Measurements from ENCODE around the gene CHD3.

The CHD3 gene

DNA sequence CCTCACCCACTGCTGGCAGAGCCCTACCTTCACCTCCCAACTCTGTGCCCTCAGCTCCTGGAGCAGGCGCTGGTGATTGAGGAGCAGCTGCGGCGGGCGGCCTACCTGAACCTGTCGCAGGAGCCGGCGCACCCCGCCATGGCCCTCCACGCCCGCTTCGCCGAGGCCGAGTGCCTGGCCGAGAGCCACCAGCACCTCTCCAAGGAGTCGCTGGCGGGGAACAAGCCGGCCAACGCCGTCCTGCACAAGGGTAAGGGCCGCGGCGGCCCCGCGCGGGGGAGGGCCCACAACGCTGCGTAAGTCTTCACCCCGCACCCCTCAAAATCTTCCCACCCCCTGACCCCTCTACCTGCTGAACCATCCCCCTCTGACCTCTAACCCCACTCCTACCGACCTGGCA is 20.5 kb downstream of the CHD3 start:
- no peak overlapping the region for H3K27ac Mint-ChIP-seq
- no peak for ATAC-seq (replicated peaks)
- H3K9me3 Mint-ChIP-seq: no peaks in the 10 kb centered on the region
- DNase-seq: no peak
- H3K4me3 Mint-ChIP-seq: no peak overlapping the region
- H3K27me3 Mint-ChIP-seq: no peaks in the 10 kb centered on the region
- H3K4me1 Mint-ChIP-seq (ENCODE audit: low read depth in 2 of 2): peaks cover 0 to 4% of the 10 kb centered on the region in 2 donors
- peaks cover 51% of the 10 kb centered on the region for H3K36me3 Mint-ChIP-seq (ENCODE audit: insufficient read depth)

DNA sequence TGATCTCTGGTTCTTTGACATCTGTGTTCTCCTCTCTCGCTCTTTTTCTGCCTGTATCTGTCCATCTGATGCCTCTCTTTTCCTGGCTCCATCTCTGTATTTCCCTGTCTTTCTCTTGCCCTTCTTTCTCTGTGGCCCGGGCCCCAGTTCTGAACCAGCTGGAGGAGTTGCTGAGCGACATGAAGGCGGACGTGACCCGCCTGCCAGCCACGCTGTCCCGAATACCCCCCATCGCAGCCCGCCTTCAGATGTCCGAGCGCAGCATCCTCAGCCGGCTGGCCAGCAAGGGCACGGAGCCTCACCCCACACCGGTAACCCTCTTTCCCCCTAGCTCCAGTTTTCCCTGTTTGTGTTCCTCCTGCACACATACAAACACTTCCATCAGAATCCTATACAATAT is 21.7 kb downstream of the CHD3 start:
- ATAC-seq (replicated peaks) (no peak), DNase-seq (no peak)
- H3K36me3 Mint-ChIP-seq (ENCODE audit: insufficient read depth): peaks cover 39% of the 10 kb centered on the region
- peaks cover 7 to 10% of the 10 kb centered on the region in 2 donors for H3K4me1 Mint-ChIP-seq (ENCODE audit: low read depth in 2 of 2)
- H3K9me3 Mint-ChIP-seq: no peaks in the 10 kb centered on the region
- H3K27ac Mint-ChIP-seq: peak overlapping the region in 1 of 2 donors; percentile 83
- H3K27me3 Mint-ChIP-seq: no peaks in the 10 kb centered on the region
- no peak overlapping the region for H3K4me3 Mint-ChIP-seq

DNA sequence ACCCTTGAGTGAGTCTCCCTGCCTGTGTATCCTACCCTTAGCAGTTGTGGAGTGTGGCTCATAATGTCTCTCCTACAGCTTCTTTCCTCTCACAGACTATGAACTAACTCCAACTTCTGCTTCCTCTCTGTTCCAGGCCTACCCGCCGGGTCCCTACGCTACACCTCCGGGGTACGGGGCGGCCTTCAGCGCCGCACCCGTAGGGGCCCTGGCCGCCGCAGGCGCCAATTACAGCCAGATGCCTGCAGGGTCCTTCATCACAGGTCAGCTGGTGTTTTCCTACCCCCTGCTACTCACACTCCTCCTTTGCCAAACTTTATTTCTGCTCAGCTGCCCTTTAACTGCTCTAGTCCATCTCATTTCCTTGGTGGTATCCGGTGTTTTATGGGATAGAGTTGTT is 22.1 kb downstream of the CHD3 start:
- Mint-ChIP-seq H3K4me3 (no peak overlapping the region), H3K27me3 (no peaks in the 10 kb centered on the region), H3K27ac (peak overlapping the region in 1 of 2 donors; percentile 83), H3K4me1 (ENCODE audit: low read depth in 2 of 2) (peaks cover 11 to 13% of the 10 kb centered on the region in 2 donors), H3K9me3 (no peaks in the 10 kb centered on the region), H3K36me3 (ENCODE audit: insufficient read depth) (peaks cover 35% of the 10 kb centered on the region)
- DNase-seq (no peak), ATAC-seq (replicated peaks) (no peak)

DNA sequence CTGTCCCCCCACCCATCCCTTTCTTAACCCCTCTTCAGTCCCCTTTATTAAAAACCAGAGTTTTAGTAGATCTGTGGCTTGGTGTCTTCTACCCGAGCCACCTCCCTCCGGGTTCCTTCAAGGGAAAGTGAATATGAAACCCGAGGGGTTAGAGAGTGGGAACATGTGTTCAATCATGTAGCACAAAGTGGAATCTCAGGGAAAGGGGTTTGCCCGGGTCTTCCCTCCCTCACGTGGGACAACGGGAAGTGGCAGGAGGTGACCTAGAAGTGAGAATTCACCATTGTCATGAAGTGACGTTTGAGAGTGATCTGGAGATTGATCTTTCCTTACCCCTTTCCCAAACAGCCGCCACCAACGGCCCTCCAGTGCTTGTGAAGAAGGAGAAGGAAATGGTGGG is 22.5 kb downstream of the CHD3 start:
- no peaks in the 10 kb centered on the region for H3K27me3 Mint-ChIP-seq
- H3K36me3 Mint-ChIP-seq (ENCODE audit: insufficient read depth): peaks cover 31% of the 10 kb centered on the region
- DNase-seq (no peak), ATAC-seq (replicated peaks) (no peak)
- H3K9me3 Mint-ChIP-seq: no peaks in the 10 kb centered on the region
- H3K4me1 Mint-ChIP-seq (ENCODE audit: low read depth in 2 of 2): peaks cover 11 to 13% of the 10 kb centered on the region in 2 donors
- H3K4me3 Mint-ChIP-seq: no peak overlapping the region
- no peak overlapping the region for H3K27ac Mint-ChIP-seq

DNA sequence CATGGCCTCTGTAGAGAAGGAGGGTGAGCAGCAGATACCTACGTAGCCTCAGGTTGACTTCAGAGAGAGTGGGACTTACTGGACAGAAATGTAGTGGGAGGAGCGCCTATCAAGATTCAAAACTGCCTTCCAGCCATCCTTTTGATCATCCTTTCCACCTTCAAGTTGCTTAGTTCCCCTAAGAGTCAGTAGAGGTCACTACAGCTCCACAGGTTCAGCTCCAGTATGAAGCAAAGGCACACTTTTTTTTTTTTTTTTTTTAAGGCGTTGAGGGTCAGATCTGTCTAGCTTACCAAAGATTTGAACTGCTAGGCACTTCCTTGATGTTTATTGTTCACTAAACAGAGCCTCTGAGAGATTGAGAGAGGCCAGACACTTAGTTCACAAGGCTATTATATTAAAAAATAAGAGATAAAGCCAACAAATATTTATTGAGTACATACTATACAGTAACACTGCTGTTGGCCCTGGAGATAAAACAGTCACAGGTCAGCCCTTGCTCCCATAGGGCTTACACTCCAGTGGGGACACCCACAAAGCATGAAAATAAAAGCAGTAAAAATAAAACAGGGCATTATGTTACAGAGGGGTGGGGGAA is 24.4 kb downstream of the CHD3 start:
- Mint-ChIP-seq H3K4me1 (ENCODE audit: low read depth in 2 of 2) (peaks cover 18 to 20% of the 10 kb centered on the region in 2 donors), H3K36me3 (ENCODE audit: insufficient read depth) (peaks cover 22% of the 10 kb centered on the region), H3K27ac (peak overlapping the region; percentile 44), H3K4me3 (no peak overlapping the region), H3K27me3 (no peaks in the 10 kb centered on the region), H3K9me3 (no peaks in the 10 kb centered on the region)
- ATAC-seq (replicated peaks) (peak; percentile 27), DNase-seq (peak; percentile 44 to 47 (median 45))

DNA sequence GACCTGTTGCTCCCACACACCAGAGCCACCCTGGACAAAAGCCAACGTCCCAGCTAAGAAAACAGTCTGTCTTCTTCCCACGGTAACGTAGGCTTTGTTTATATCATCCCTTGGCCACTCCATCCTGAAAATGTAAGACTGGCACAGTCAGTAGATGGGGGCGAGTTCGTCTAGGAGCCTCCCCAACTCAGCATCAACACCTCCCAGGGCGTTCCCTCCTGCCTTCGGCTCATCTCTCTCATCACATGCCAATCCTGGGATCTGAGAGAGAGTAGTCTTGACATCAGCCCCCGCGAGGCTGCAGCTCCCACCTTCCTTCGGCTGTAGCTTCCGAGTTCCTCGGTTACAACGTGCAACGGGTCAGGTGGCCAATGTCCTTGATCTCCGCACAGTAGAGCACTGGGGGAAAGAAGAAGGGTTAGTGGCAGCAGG is 26.6 kb downstream of the CHD3 start:
- peak; percentile 40 for ATAC-seq (replicated peaks)
- H3K4me3 Mint-ChIP-seq: peak overlapping the region; percentile 86 to 88
- H3K27ac Mint-ChIP-seq: peak overlapping the region; percentile 31 to 89
- H3K9me3 Mint-ChIP-seq: no peaks in the 10 kb centered on the region
- no peaks in the 10 kb centered on the region for H3K27me3 Mint-ChIP-seq
- H3K36me3 Mint-ChIP-seq (ENCODE audit: insufficient read depth): peaks cover 13% of the 10 kb centered on the region
- peaks cover 18 to 20% of the 10 kb centered on the region in 2 donors for H3K4me1 Mint-ChIP-seq (ENCODE audit: low read depth in 2 of 2)
- no peak for DNase-seq

DNA sequence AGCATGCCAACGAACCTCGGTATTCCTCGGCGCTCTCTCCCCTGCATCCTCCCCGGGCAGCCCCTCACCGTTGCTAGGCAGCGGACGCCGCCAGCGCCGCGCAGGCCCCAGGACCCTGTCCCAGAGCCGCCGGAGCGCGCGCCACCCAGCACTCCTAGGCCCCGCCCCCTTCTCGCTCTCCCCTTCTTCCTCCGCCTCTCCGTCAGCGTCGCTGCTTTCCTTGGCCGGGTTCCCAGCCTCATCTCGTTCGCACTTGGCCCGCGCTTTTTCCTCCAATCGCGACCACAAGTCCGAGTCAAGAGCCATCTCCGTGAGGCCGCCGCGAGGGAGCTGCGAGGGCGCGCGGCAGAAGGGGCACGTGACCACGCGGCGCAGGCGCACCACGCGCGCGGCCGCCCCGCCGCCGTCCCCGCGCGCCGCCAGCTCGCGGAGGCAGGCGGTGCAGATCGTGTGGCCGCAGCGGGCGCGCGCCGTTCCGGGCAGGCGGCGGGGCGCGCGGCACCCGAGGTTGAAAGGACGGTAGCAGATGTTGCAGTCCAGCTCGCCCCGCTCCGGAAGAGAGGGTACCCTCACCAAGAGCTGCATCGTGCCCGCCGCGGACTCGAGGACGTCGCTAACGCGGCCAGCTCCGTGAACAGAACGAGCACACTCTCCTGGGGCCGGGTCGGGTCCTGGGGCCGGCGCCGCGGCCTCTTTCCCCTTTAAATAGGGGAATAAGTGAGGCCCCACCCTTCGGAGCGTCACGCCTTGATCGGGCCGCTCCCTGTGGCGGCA is 27.2 kb downstream of the CHD3 start, which contains the start of gene RNF227:
Gene RNF227, minus strand, starts transcription at position 679 of the 774 bp plus-strand sequence. Its CDS starts 94 bp downstream, at position 585.
- H3K36me3 Mint-ChIP-seq (ENCODE audit: insufficient read depth): peaks cover 8% of the 10 kb centered on the region
- peak within 1 kb of the TSS; percentile 80 to 89 for H3K27ac Mint-ChIP-seq
- peaks cover 18 to 20% of the 10 kb centered on the region in 2 donors for H3K4me1 Mint-ChIP-seq (ENCODE audit: low read depth in 2 of 2)
- DNase-seq (peak; percentile 77 to 78 (median 78)), ATAC-seq (replicated peaks) (peak; percentile 79)
- H3K27me3 Mint-ChIP-seq: no peaks in the 10 kb centered on the region
- H3K4me3 Mint-ChIP-seq: peak within 1 kb of the TSS; percentile 86 to 88
- no peaks in the 10 kb centered on the region for H3K9me3 Mint-ChIP-seq

DNA sequence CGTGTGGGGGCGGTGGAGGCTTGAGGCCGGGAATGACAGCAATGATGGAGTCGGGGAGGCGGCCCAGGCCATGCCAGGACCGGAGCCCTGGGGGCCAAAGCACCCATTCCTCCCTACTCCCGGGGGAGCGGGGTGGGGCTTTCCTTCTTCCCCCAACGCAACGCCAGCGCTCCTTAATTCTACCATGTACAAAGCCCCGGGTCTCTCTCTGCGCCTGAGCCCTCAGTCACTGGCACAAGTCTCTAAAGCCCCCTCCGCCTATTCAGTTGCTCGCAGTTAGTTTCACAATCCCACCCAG is 27.7 kb downstream of the CHD3 start:
- peak overlapping the region; percentile 80 to 89 for H3K27ac Mint-ChIP-seq
- no peaks in the 10 kb centered on the region for H3K9me3 Mint-ChIP-seq
- ATAC-seq (replicated peaks) (no peak), DNase-seq (no peak)
- H3K36me3 Mint-ChIP-seq (ENCODE audit: insufficient read depth): peaks cover 4% of the 10 kb centered on the region
- no peaks in the 10 kb centered on the region for H3K27me3 Mint-ChIP-seq
- H3K4me3 Mint-ChIP-seq: peak overlapping the region; percentile 86 to 88
- H3K4me1 Mint-ChIP-seq (ENCODE audit: low read depth in 2 of 2): peaks cover 18 to 20% of the 10 kb centered on the region in 2 donors

DNA sequence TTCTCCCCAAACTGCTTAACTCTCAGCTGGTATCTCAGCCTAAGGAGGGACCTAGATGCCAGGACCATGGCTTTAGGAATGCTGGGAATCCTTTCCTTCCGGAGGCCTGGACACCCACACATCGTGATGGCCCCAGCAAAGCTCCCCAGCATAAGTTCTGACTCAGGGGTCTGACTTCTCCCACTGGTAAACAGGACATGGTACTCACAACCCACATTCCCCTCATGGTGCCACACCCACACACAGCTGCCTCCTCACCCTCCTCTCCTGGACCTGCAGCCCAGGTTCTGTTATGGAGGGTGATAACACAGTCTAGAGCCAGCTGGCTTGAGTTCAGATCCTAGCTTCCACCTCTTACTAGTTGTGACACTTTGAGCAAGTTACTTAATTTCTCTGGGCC is 28.2 kb downstream of the CHD3 start:
- no peak for ATAC-seq (replicated peaks)
- DNase-seq: no peak
- Mint-ChIP-seq H3K9me3 (no peaks in the 10 kb centered on the region), H3K27ac (peak overlapping the region; percentile 80 to 89), H3K4me1 (ENCODE audit: low read depth in 2 of 2) (peaks cover 18 to 20% of the 10 kb centered on the region in 2 donors), H3K36me3 (ENCODE audit: insufficient read depth) (peaks cover 4% of the 10 kb centered on the region), H3K4me3 (peak overlapping the region; percentile 86 to 88), H3K27me3 (no peaks in the 10 kb centered on the region)

DNA sequence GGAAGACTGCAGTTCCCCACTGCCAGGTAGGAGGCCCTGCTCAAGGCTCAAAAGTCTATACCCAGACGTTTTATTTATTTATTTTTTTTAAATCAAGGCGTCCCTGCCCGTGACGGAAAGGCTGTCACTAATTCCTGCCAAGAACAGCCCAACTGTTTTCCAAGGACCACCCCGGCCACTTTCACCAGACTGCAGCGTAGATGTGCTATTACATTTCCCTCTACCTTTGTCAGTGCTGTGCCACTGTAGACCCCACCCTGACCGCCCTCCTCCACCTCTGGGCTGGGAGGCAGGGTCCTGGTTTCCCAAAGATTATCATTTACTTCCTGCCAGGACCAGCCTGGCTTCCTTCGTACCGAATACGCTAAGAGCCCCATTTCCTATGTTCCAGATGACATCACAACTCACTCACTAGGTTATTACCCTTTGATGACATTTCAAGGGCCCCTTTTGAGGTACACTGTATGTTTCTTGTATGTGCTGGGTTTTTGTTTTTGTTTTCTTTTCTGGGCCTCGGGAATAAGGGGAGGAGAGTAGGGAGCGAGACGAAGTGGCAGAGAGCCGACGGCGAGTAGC is 33.8 kb downstream of the CHD3 start:
- no peaks in the 10 kb centered on the region for H3K36me3 Mint-ChIP-seq (ENCODE audit: insufficient read depth)
- H3K9me3 Mint-ChIP-seq: no peaks in the 10 kb centered on the region
- no peaks in the 10 kb centered on the region for H3K27me3 Mint-ChIP-seq
- H3K27ac Mint-ChIP-seq: peak overlapping the region; percentile 87 to 89
- ATAC-seq (replicated peaks): peak; percentile 46
- H3K4me3 Mint-ChIP-seq: peak overlapping the region; percentile 82 to 85
- H3K4me1 Mint-ChIP-seq (ENCODE audit: low read depth in 2 of 2): peaks cover 8 to 11% of the 10 kb centered on the region in 2 donors
- DNase-seq: no peak

DNA sequence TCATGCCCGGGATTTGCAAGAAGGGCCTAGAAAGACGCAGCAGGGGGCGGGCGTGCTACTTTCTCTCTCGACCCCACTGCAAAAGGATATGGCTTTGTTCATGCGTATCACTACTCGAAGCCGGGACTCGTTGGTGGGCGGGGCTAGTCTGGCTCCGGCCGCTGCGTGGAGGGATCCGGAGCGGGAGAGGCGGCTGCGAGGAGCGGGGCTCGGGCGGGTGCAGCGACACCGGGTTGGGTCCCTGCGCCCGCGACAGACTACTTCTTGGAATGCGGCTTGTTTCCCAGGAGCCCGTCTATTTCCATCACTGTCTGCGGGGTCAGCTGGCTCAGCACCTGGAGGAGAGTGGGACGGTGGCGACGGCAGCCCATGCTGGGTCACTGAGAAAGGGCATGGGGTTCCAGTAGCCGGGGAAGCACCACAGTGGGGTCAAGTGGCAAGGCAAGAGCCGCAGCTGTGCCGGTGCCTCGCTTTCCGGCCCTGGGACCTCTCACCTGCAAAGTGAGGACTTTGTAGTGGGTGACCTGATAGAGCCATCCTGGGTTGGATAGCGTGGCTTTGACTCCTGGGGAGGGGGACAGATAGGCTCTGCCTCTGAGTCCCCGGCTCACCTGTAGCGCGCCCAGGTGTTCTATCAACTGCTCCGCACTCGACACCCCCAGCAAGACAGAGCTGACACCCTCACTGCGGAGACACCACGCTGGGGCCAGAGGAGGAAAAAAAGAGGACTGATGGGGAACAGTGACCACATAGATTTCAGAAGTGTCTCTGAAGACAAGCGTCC is 34.4 kb downstream of the CHD3 start:
- DNase-seq (peak; percentile 72 to 76 (median 72)), ATAC-seq (replicated peaks) (peak; percentile 98)
- Mint-ChIP-seq H3K4me3 (peak overlapping the region; percentile 82 to 85), H3K9me3 (no peaks in the 10 kb centered on the region), H3K4me1 (ENCODE audit: low read depth in 2 of 2) (peaks cover 11% of the 10 kb centered on the region in 2 donors), H3K36me3 (ENCODE audit: insufficient read depth) (no peaks in the 10 kb centered on the region), H3K27me3 (no peaks in the 10 kb centered on the region), H3K27ac (peak overlapping the region; percentile 87 to 89)

DNA sequence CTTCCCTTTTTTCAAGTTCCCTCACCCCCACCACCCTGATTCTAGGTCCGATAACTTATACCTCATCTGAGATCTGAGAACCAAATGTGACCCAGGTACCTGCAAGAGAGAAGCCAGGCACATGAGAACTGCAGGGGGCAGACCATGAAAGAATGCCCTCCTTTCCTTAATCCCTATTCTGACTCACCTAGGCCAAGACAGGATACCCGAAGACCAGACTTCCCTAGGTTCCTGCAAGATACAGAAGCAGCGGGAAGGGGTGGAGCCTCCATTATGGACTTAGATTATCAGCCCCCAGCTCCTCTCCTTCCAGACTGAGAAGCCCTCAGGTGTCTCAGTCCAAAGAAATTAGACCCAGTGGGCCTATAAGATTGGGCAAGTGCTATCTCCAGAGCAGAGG is 39.0 kb downstream of the CHD3 start:
- H3K4me3 Mint-ChIP-seq: no peak overlapping the region
- H3K9me3 Mint-ChIP-seq: no peaks in the 10 kb centered on the region
- DNase-seq (no peak), ATAC-seq (replicated peaks) (no peak)
- no peaks in the 10 kb centered on the region for H3K27me3 Mint-ChIP-seq
- peaks cover 30 to 32% of the 10 kb centered on the region in 2 donors for H3K4me1 Mint-ChIP-seq (ENCODE audit: low read depth in 2 of 2)
- H3K36me3 Mint-ChIP-seq (ENCODE audit: insufficient read depth): peaks cover 5% of the 10 kb centered on the region
- peak overlapping the region; percentile 8 to 15 for H3K27ac Mint-ChIP-seq
